OCI-LY3 (cell line): Measurements from ENCODE around the gene ATP10D.

Experiments used
- CTCF ChIP-seq: fragments of 200-600, 300-600 bp; sonication (generic); IDR thresholded peaks from 2 replicates; pipeline ENCODE4 v1.5.1; 2014; ENCODE audit warnings: antibody characterized with exemption, low read length, low read depth
- EZH2phosphoT487 ChIP-seq: fragments of 200-600 bp; shearing (Covaris generic); IDR thresholded peaks from 2 replicates; pipeline ENCODE4 v1.6.1; 2018; ENCODE audit warnings: antibody characterized with exemption, mixed run types, low read depth

GRCh38 chr4:47562297-47562696 lies 77.2 kb downstream of the ATP10D start:
- TF ChIP-seq CTCF, result no peak
- TF ChIP-seq EZH2phosphoT487, result no peak
